NT2/D1 (cell line): ENCODE data around the gene LTBP1.

Experiments
- DNase-seq: peaks from one replicate; pipeline ENCODE4 v3.0.0-alpha.2; 2011; ENCODE audit warnings: low read depth, low spot score
- H3K27me3 ChIP-seq: 2 replicates; pipeline ENCODE4 v1.6.0; 2011; ENCODE audit warnings: mild to moderate bottlenecking; ENCODE audit not compliant: insufficient read length, insufficient read depth
- H3K36me3 ChIP-seq: 2 replicates; pipeline ENCODE4 v1.6.1; 2011; ENCODE audit warnings: mild to moderate bottlenecking, low read length, mixed read lengths; ENCODE audit not compliant: insufficient read depth, insufficient read length
- H3K4me1 ChIP-seq: 2 replicates; pipeline ENCODE4 v1.5.1; 2011; ENCODE audit not compliant: insufficient read depth, insufficient read length
- H3K4me3 ChIP-seq: 2 replicates; pipeline ENCODE4 v1.5.1; 2011; ENCODE audit warnings: low read depth; ENCODE audit not compliant: insufficient read length
- H3K9ac ChIP-seq: 2 replicates; pipeline ENCODE4 v1.6.0; 2011; ENCODE audit warnings: low read depth; ENCODE audit not compliant: insufficient read length
- H3K9me3 ChIP-seq: 2 replicates; pipeline ENCODE4 v1.5.1; 2011; ENCODE audit warnings: mild to moderate bottlenecking, low read length; ENCODE audit not compliant: insufficient read depth
- SUZ12 ChIP-seq: IDR thresholded peaks from 2 replicates; pipeline ENCODE4 v1.6.1; 2011; ENCODE audit not compliant: insufficient read length, insufficient read depth; ENCODE audit errors: extremely low read depth
- YY1 ChIP-seq: IDR thresholded peaks from 2 replicates; pipeline ENCODE4 v1.6.1; 2011; ENCODE audit not compliant: insufficient read length, insufficient read depth
- ZNF274 ChIP-seq: IDR thresholded peaks from 2 replicates; pipeline ENCODE4 v1.6.1; 2011; ENCODE audit warnings: mild to moderate bottlenecking, low read depth, low read length

LTBP1 gene

DNA sequence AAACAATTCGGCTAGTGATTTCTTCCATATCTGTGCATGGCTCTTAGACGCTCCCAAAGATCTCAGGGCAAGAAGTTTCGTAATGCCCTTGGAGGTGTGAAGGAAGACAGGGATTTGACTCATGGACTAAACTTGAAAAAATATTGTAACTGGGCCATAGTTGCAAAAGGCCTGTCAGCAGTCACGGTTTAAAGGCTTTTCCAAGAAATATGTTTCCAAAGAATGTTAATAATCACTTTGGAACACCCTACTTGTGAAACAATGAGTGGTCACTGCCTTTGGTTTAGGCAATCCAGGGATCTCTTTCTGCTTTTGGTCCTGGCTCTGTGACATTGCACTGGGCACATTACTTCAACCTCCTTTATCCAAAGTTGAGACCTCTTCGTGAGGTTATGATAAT, 427.2 kb downstream of the LTBP1 start:
- no peak for DNase-seq

DNA sequence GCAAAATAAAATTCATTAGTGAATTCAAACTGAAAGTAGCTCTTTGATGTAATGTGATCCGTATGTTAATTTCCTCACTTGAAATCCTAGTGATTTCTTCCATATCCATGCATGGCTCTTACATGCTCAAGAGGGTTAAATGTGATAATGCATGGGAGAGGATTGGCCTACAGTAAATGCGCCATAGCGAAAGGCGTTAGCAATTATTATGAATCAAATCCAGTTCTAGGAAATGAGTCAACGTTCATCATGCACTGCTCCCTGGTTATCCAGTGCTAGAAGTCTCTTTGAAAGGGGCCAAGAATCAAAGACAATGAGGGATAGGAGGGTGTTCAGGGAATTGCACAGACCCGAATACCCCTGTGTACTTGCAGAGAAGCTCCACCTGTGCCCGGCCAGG, 428.3 kb downstream of the LTBP1 start:
- H3K9ac ChIP-seq, result no peak overlapping the region
- H3K4me1 ChIP-seq, result no peaks in the 10 kb centered on the region
- H3K36me3 ChIP-seq, result no peaks in the 10 kb centered on the region
- no peaks in the 10 kb centered on the region for H3K27me3 ChIP-seq
- no peak for DNase-seq
- TF ChIP-seq ZNF274, result no peak
- TF ChIP-seq SUZ12, result no peak
- no peak for TF ChIP-seq YY1
- no peaks in the 10 kb centered on the region for H3K9me3 ChIP-seq
- no peak overlapping the region for H3K4me3 ChIP-seq

More for the DNA sequence above, 427.2 kb downstream of the LTBP1 start:
- TF ChIP-seq SUZ12 (no peak), ZNF274 (no peak), YY1 (no peak)
- no peak overlapping the region for H3K4me3 ChIP-seq
- no peaks in the 10 kb centered on the region for H3K9me3 ChIP-seq
- no peaks in the 10 kb centered on the region for H3K4me1 ChIP-seq
- no peak overlapping the region for H3K9ac ChIP-seq
- H3K36me3 ChIP-seq, result no peaks in the 10 kb centered on the region
- H3K27me3 ChIP-seq, result no peaks in the 10 kb centered on the region

DNA sequence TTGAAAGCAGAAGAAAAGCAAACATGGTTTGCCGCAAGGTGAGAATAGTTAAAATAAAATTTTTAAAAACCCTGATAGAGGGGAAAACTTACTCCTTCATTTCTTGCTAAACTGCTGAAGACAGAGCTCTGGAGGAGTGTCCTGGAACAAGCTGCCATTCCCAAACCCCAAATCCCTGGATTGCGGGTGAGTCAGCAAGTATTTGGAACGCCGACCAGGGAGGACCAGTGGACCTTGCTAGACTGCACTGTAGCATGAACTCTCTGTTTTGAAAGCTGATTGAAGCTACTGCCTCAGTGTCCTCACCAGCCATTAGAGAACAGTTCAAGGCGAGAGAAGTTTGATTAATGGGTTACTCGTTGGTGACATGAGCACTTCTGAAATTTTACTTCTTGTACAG, 430.3 kb downstream of the LTBP1 start:
- TF ChIP-seq ZNF274, result no peak
- no peak for TF ChIP-seq SUZ12
- no peak for TF ChIP-seq YY1
- H3K27me3 ChIP-seq, result no peaks in the 10 kb centered on the region
- DNase-seq, result no peak
- no peaks in the 10 kb centered on the region for H3K9me3 ChIP-seq
- H3K4me3 ChIP-seq, result no peak overlapping the region
- no peak overlapping the region for H3K9ac ChIP-seq
- no peaks in the 10 kb centered on the region for H3K36me3 ChIP-seq
- H3K4me1 ChIP-seq, result no peaks in the 10 kb centered on the region

DNA sequence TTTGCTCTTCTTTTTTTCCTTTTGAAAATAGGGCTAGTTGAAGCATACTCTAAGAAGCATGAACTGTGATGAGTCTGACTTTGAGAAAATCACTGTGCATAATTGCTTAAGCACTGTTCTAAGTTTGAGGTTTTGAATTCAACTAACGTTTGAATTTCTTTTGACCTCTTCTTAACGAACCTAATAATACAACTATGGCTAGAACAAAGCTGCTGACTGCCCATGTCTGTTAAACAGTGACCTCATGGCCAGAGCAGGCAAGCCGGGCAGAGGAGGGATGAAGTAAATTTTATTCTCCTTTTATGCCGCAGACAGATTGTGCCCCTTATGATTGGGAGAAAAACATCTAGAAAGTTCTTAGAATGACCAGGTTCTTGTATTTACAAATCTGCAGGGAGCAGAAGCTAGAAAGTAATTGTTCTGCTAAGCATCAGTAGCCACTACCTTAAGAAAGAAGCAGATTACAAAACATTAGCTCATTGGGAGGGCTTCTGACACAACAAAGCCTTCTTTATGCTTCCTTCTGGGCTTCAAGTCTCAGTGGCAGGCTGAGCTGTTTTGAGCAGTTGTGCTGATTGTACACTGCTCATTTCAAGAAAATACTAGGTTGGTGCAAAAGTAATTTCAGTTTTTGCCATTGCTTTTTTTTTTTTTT, 431.9 kb downstream of the LTBP1 start:
- H3K9me3 ChIP-seq, result no peaks in the 10 kb centered on the region
- peak; percentile 13 for DNase-seq
- H3K4me3 ChIP-seq, result no peak overlapping the region
- no peaks in the 10 kb centered on the region for H3K4me1 ChIP-seq
- TF ChIP-seq ZNF274 (no peak), YY1 (no peak), SUZ12 (no peak)
- no peaks in the 10 kb centered on the region for H3K27me3 ChIP-seq
- no peak overlapping the region for H3K9ac ChIP-seq
- no peaks in the 10 kb centered on the region for H3K36me3 ChIP-seq

DNA sequence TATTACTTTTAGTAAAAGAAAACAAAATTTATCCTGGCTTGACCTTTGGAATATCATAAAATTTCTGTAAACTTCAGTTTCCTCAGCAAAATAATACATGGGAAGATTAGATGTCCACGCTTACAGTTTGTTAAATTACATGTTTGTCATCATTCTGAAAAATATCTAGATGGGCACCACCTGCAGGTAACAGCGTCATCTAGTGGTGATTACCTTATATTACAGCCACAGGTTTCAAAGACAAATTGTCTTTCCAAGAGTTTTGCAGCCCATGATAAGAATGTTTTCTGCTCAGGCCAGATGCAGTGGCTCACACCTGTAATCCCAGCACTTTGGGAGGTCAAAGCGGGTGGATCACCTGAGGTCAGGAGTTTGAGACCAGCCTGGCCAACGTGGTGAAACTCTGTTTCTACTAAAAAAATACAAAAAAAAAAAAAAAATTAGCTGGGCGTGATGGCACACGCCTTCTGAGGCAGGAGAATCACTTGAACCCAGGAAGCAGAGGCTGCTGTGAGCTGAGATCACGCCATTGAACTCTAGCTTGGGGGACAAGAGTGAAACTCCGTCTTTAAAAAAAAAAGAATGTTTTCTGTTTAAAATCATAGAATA, 433.4 kb downstream of the LTBP1 start:
- Histone ChIP-seq H3K4me1 (no peaks in the 10 kb centered on the region), H3K36me3 (no peaks in the 10 kb centered on the region), H3K9ac (no peak overlapping the region), H3K9me3 (no peaks in the 10 kb centered on the region), H3K4me3 (no peak overlapping the region), H3K27me3 (no peaks in the 10 kb centered on the region)
- peak; percentile 32 for DNase-seq
- TF ChIP-seq ZNF274 (no peak), SUZ12 (no peak), YY1 (no peak)

DNA sequence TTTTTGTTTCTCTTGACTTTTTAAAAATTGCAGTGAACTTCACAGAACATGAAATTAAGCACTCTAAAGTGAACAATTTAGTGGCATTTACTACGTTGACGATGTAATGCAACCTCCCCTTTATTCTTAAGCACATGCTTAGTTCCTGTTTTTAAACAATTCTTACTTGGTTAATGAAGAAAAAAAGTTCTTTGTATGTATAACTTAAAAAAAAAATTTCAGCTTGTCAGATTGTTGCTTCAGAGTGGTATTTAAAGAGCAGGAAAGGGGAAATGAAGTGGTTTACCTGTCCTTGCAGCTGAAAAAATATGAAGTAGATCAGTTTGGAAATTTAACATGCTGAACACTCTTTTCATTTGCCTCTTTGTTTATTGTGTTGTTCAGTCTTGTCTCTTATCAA, 434.0 kb downstream of the LTBP1 start:
- TF ChIP-seq SUZ12 (no peak), ZNF274 (no peak), YY1 (no peak)
- no peak overlapping the region for H3K9ac ChIP-seq
- H3K27me3 ChIP-seq, result no peaks in the 10 kb centered on the region
- no peaks in the 10 kb centered on the region for H3K36me3 ChIP-seq
- DNase-seq, result no peak
- H3K4me1 ChIP-seq, result no peaks in the 10 kb centered on the region
- no peaks in the 10 kb centered on the region for H3K9me3 ChIP-seq
- no peak overlapping the region for H3K4me3 ChIP-seq

DNA sequence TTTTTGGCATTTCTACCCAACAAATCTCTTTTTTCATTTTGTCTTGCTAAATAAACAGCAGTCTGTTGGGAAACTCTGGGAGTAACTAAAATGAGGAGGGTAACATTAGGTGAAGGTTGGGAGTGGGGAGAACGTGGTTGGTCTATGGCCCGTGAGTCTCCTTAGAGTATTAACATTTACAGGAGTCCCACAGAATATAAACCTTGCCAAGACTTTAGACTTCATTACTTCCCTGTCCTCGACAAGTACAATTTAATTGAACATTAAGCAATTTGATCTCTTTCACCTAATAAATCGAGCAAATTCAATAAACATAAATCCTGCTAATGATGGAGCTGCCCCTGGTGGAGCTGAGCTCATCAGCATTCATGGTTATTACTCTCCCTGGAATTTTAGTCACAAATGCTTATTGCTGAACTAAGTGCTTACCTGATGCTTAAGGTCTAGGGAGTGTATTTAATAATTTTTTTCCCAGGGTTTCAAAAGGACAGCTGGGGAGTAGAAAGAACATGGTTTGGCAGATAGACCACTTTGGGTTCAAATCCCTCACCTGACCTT, 434.6 kb downstream of the LTBP1 start:
- no peaks in the 10 kb centered on the region for H3K36me3 ChIP-seq
- no peaks in the 10 kb centered on the region for H3K4me1 ChIP-seq
- no peak overlapping the region for H3K9ac ChIP-seq
- no peak for DNase-seq
- H3K9me3 ChIP-seq, result no peaks in the 10 kb centered on the region
- TF ChIP-seq ZNF274 (no peak), YY1 (no peak), SUZ12 (no peak)
- H3K27me3 ChIP-seq, result no peaks in the 10 kb centered on the region
- H3K4me3 ChIP-seq, result no peak overlapping the region
